C4-2B (cell line): ENCODE data around the gene MCF2L.

Experiments used
- H3K27ac ChIP-seq: fragments of 450-650 bp; 2 replicates; pipeline ENCODE4 v1.5.1; 2017
- ZFX ChIP-seq: fragments of 450-650 bp; IDR thresholded peaks from 2 replicates; pipeline ENCODE4 v1.6.1; 2017
- TF ChIP-seq, protein P1 (sequence below): fragments of 450-650 bp; conservative IDR thresholded peaks from 2 replicates; pipeline ENCODE4 v1.5.1; 2017; ENCODE audit warnings: mild to moderate bottlenecking

MCF2L gene

DNA sequence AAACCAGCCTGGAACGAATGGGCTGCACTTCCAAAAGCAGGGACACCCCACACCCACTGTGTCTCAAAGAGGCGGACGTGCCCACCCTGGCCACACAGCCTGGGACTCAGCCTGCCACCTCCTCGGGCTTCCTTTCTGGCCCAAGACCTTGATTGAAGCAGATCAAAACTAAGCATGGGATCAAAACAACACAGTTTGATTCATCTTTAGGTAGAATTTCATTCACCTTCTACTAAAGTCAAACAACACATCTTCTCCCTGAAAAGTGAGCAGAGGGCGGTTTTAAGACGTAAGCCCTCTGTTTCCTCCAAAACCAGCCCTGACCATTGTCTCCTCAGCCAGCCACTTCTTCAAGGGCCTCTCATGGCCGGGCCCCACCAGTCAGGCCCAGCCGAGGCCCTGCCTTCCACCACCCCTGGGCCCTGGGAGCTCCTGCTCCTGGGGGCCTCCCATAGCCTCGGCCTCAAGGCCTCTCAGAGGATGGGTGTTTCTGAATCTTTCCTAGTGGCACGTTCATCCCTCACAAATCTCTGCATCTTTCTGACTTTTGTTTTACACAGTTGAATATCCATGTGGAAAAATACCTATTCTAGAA is 147.3 kb downstream of the MCF2L start:
- H3K27ac ChIP-seq, result no peak overlapping the region
- no peak for TF ChIP-seq ZFX
- TF ChIP-seq, protein P1, sequence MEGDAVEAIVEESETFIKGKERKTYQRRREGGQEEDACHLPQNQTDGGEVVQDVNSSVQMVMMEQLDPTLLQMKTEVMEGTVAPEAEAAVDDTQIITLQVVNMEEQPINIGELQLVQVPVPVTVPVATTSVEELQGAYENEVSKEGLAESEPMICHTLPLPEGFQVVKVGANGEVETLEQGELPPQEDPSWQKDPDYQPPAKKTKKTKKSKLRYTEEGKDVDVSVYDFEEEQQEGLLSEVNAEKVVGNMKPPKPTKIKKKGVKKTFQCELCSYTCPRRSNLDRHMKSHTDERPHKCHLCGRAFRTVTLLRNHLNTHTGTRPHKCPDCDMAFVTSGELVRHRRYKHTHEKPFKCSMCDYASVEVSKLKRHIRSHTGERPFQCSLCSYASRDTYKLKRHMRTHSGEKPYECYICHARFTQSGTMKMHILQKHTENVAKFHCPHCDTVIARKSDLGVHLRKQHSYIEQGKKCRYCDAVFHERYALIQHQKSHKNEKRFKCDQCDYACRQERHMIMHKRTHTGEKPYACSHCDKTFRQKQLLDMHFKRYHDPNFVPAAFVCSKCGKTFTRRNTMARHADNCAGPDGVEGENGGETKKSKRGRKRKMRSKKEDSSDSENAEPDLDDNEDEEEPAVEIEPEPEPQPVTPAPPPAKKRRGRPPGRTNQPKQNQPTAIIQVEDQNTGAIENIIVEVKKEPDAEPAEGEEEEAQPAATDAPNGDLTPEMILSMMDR, result no peak

DNA sequence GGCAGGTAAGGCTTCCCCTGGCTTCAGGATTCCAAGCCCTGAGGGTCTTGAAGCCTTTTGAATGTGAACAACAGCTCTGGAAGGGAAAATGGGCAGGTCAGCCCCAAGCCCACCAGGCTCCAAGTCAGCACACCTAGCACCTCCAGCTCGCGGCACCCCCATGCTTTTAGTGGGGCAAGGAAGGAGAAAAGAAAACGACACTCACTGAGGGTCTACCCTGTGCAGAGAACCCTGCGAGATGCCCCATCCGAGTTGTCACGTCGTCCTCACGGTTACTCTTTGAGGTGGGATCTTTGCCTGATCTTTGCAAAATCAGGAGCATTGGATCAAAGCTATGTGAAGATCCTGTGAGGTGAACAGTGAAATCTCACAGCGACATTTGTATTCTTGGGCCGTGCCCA is 147.9 kb downstream of the MCF2L start:
- no peak overlapping the region for H3K27ac ChIP-seq
- TF ChIP-seq ZFX, result no peak
- TF ChIP-seq, protein P1, result no peak

GRCh38 chr13:113117335-113117872 is 148.4 kb downstream of the MCF2L start:
- no peak overlapping the region for H3K27ac ChIP-seq
- TF ChIP-seq ZFX, result no peak
- TF ChIP-seq, protein P1, result no peak

- TF ChIP-seq ZFX, result no peak
- TF ChIP-seq, protein P1, result no peak
- no peak overlapping the region for H3K27ac ChIP-seq
These were observed 148.9 kb downstream of the MCF2L start for GRCh38 chr13:113117911-113118260.

DNA sequence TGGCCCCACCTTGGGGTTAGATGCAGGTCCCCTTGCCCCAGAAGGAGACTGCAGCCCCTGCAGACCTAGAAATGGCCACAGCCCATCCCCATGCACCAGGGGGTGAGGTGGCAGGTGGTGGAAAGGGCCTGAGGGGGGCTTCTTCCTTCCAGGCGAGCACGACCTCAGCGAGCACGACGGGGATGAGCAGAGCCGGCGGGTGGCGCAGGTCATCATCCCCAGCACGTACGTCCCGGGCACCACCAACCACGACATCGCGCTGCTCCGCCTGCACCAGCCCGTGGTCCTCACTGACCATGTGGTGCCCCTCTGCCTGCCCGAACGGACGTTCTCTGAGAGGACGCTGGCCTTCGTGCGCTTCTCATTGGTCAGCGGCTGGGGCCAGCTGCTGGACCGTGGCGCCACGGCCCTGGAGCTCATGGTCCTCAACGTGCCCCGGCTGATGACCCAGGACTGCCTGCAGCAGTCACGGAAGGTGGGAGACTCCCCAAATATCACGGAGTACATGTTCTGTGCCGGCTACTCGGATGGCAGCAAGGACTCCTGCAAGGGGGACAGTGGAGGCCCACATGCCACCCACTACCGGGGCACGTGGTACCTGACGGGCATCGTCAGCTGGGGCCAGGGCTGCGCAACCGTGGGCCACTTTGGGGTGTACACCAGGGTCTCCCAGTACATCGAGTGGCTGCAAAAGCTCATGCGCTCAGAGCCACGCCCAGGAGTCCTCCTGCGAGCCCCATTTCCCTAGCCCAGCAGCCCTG is 149.4 kb downstream of the MCF2L start:
- H3K27ac ChIP-seq, result no peak overlapping the region

GRCh38 chr13:113119166-113119821 is 150.3 kb downstream of the MCF2L start:
- no peak overlapping the region for H3K27ac ChIP-seq
- TF ChIP-seq, protein P1, result no peak

More for the DNA sequence above, 149.4 kb downstream of the MCF2L start:
- no peak for TF ChIP-seq ZFX
- TF ChIP-seq, protein P1, result no peak

DNA sequence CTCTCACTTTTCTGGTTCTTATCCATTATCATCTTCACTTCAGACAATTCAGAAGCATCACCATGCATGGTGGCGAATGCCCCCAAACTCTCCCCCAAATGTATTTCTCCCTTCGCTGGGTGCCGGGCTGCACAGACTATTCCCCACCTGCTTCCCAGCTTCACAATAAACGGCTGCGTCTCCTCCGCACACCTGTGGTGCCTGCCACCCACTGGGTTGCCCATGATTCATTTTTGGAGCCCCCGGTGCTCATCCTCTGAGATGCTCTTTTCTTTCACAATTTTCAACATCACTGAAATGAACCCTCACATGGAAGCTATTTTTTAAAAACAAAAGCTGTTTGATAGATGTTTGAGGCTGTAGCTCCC is 150.8 kb downstream of the MCF2L start:
- TF ChIP-seq ZFX, result no peak
- TF ChIP-seq, protein P1, result no peak
- H3K27ac ChIP-seq, result no peak overlapping the region
